ENCODE measurements around the gene METTL16. TPM values are rescaled to one million over a fixed set of nuclear protein-coding genes. Genes with fewer than 3 reads are reported as not detected.
"Not testable (repeated sequence)": the region's sequence is repeated elsewhere in the genome, so short reads cannot be mapped to it uniquely, and the experiment has no call there.

Gene METTL16
- total and polyA plus RNA-seq, 2 of the 8 experiments (the other 6 are each of a cell fraction or from before 2014, with no cell fraction given), result 22.8 to 59.4 TPM

- FAIRE-seq; POLR2A ChIA-PET (ENCODE audit: partially characterized antibody); CTCF ChIA-PET (ENCODE audit: partially characterized antibody): not testable (repeated sequence)
Observed at GRCh38 chr17:2507015-2507414, 4.7 kb downstream of the METTL16 start.

More at GRCh38 chr17:2507015-2507414, 4.7 kb downstream of the METTL16 start:
- H3K9ac ChIP-seq (replicated peaks in 1 of 4; ENCODE audit: extremely low read depth in 1 of 4, low read depth in 3 of 4, low read length in 3 of 4); H3K18ac ChIP-seq (ENCODE audit: extremely low read depth, low read length); H3K4ac ChIP-seq (replicated peaks; ENCODE audit: insufficient read length, low read depth, low read length); H2BK20ac ChIP-seq (ENCODE audit: low read length); H2AK5ac ChIP-seq (ENCODE audit: low read depth, low read length); H2BK12ac ChIP-seq (ENCODE audit: low read depth, low read length); H3K36me3 ChIP-seq (ENCODE audit: control insufficient read depth in 2 of 4, insufficient read depth in 4 of 4, low read length in 3 of 4); DNase-seq (ENCODE audit: low read depth in 1 of 2, low spot score in 2 of 2); H4K8ac ChIP-seq (ENCODE audit: extremely low read depth, insufficient read depth, low read length); H3K23me2 ChIP-seq (ENCODE audit: low read depth, low read length); H4K20me1 ChIP-seq (replicated peaks in 1 of 2; ENCODE audit: control insufficient read depth in 1 of 2, insufficient read depth in 2 of 2, low read length in 2 of 2); H2AFZ ChIP-seq (ENCODE audit: low read length); H3K56ac ChIP-seq (replicated peaks; ENCODE audit: insufficient read length, low read depth, low read length); H3K27ac ChIP-seq (ENCODE audit: low read depth, low read length); H3K27me3 ChIP-seq (replicated peaks in 1 of 4; ENCODE audit: control insufficient read depth in 3 of 4, extremely low read depth in 1 of 4, insufficient read depth in 3 of 4, low read length in 3 of 4); H3K14ac ChIP-seq (ENCODE audit: insufficient read length); H2BK15ac ChIP-seq (ENCODE audit: low read length); H4K5ac ChIP-seq (ENCODE audit: insufficient read length, low read depth, low read length); H3K23ac ChIP-seq (ENCODE audit: insufficient read length); H2BK120ac ChIP-seq (replicated peaks; ENCODE audit: low read depth, low read length); H4K91ac ChIP-seq (replicated peaks; ENCODE audit: insufficient read length, low read length); H3K4me2 ChIP-seq (ENCODE audit: insufficient read depth in 1 of 2, low read depth in 2 of 2, low read length in 2 of 2); H2BK5ac ChIP-seq (ENCODE audit: low read depth, low read length); H3K4me3 ChIP-seq (ENCODE audit: extremely low read depth in 1 of 4, insufficient read depth in 2 of 4, low read depth in 3 of 4, low read length in 4 of 4); H3K4me1 ChIP-seq (replicated peaks in 1 of 4; ENCODE audit: control insufficient read depth in 3 of 4, insufficient read depth in 4 of 4, low read length in 3 of 4); H3K9me3 ChIP-seq (ENCODE audit: insufficient read depth in 2 of 2, low read depth in 1 of 2, low read length in 1 of 2): not testable (repeated sequence)
- Histone ChIP-seq H3K79me1 (ENCODE audit: low read depth, low read length) (peaks cover 12% of the 10 kb centered on the region), H3K79me2 (ENCODE audit: control insufficient read depth in 1 of 2, insufficient read depth in 2 of 2, low read length in 2 of 2) (peaks cover 38 to 76% of the 10 kb centered on the region in 2 experiments)
- WGBS, 2 experiments (ENCODE audit: extremely low coverage in 1 of 2, insufficient coverage in 1 of 2, insufficient read length in 1 of 2, insufficient replicate concordance in 2 of 2, low coverage in 1 of 2, low lambda C conversion rate in 2 of 2, missing lambda C conversion rate in 1 of 2), result no CpG with 5 or more reads among the region's 29 CpGs
